GM12878 (cell line): ENCODE results near the gene ARL16. TPM values are rescaled to one million over a fixed set of nuclear protein-coding genes. Genes with fewer than 3 reads are reported as not detected.

Experiments used
- ATAC-seq: fragments of 200-7000 bp; cut with Tn5 transposase; 3 replicates; pipeline ENCODE4 v1.9.1; 2020; ENCODE audit warnings: mild to moderate bottlenecking, moderate library complexity
- BruUV-seq: library from RNA; stranded (reverse); fragments of 400-500 nt; replicated peaks from 2 replicates; lab custom pipeline; 2021; lab: Mats Ljungman, UMichigan
- CTCF ChIA-PET: fragments of 300-600 bp; sonication (Branson Sonifier 250); formaldehyde crosslinking; extraction: SDS; loops from one replicate; lab custom pipeline; 2021; ENCODE audit warnings: inconsistent platforms; lab: Yijun Ruan, JAX
- POLR2A ChIA-PET: fragments of 350-600 bp; formaldehyde crosslinking; extraction: SDS; loops from one replicate; lab custom pipeline; 2021; ENCODE audit warnings: inconsistent platforms; lab: Charles Lee
- RAD21 ChIA-PET: fragments of 300-600 bp; sonication (Branson Sonifier 250); formaldehyde crosslinking; loops from one replicate; lab custom pipeline; 2023; ENCODE audit warnings: antibody characterized with exemption; ENCODE audit not compliant: unreplicated experiment; lab: Charles Lee
- SMC1A ChIA-PET: fragments of 300-600 bp; sonication (Branson Sonifier 250); formaldehyde crosslinking; loops from one replicate; lab custom pipeline; 2023; ENCODE audit not compliant: unreplicated experiment, uncharacterized antibody; lab: Charles Lee
- DNase-seq: peaks from one replicate; pipeline ENCODE4 v3.0.0-alpha.2; 2011; ENCODE audit warnings: low read depth, low spot score
- FAIRE-seq: peaks from 3 replicates; lab custom pipeline; 2011; peaks lifted over from hg19 to GRCh38; lab: Jason Lieb, UNC
- H2AFZ ChIP-seq: 2 replicates; pipeline ENCODE4 v1.6.0; 2011; ENCODE audit warnings: low read depth, low read length, control low read depth; ENCODE audit not compliant: control insufficient read depth
- H3K27ac ChIP-seq: 2 replicates; pipeline ENCODE4 v1.5.1; 2011; ENCODE audit warnings: control low read depth; ENCODE audit not compliant: control insufficient read depth, insufficient read depth
- H3K27me3 ChIP-seq, 2 experiments: replicated peaks in 1 of 2; 2 replicates each; pipeline versions ENCODE4 v1.6.0 to v1.6.1; 2011; ENCODE audit warnings: low read length in 1 of 2; ENCODE audit not compliant: control insufficient read depth in 2 of 2, insufficient read depth in 2 of 2
- H3K36me3 ChIP-seq, 2 experiments: 2 replicates each; pipeline ENCODE4 v1.5.1; 2011; ENCODE audit warnings: low read length in 1 of 2; ENCODE audit not compliant: control insufficient read depth in 2 of 2, insufficient read depth in 2 of 2
- H3K4me1 ChIP-seq: 2 replicates; pipeline ENCODE4 v1.6.1; 2011; ENCODE audit warnings: mild to moderate bottlenecking, low read length, moderate library complexity, mixed read lengths; ENCODE audit not compliant: control insufficient read depth, insufficient read depth
- H3K4me2 ChIP-seq: 2 replicates; pipeline ENCODE4 v1.6.0; 2011; ENCODE audit warnings: control low read depth; ENCODE audit not compliant: control insufficient read depth, insufficient read depth
- H3K4me3 ChIP-seq: fragments of 200-600 bp; sonication (generic); 2 replicates; pipeline ENCODE4 v1.5.1; 2016
- H3K79me2 ChIP-seq: 2 replicates; pipeline ENCODE4 v1.6.0; 2011; ENCODE audit warnings: low read length; ENCODE audit not compliant: control insufficient read depth, insufficient read depth
- H3K9ac ChIP-seq: 2 replicates; pipeline ENCODE4 v1.8.0; 2011; ENCODE audit warnings: low read length, control low read depth, mixed read lengths; ENCODE audit not compliant: control insufficient read depth, insufficient read depth
- H3K9me3 ChIP-seq: replicated peaks from 3 replicates; pipeline ENCODE4 v1.5.1; 2011; ENCODE audit warnings: mild to moderate bottlenecking, low read length; ENCODE audit not compliant: control insufficient read depth, insufficient read depth
- H4K20me1 ChIP-seq: 2 replicates; pipeline ENCODE4 v1.6.0; 2011; ENCODE audit not compliant: control insufficient read depth, insufficient read depth
- EGR1 ChIP-seq, 2 experiments: IDR thresholded peaks; 1 replicate in 1 of 2; 2 replicates in 1 of 2; pipeline ENCODE4 v1.6.1; 2011 to 2012; ENCODE audit warnings: low read depth in 2 of 2, low read length in 2 of 2, borderline replicate concordance in 1 of 2, mild to moderate bottlenecking in 1 of 2, moderate library complexity in 1 of 2
- MEF2B ChIP-seq: fragments of 450-650 bp; IDR thresholded peaks from 2 replicates; pipeline ENCODE4 v1.6.1; 2018; ENCODE audit warnings: mild to moderate bottlenecking, moderate library complexity; ENCODE audit not compliant: partially characterized antibody, poor library complexity, severe bottlenecking
- MTA2 ChIP-seq: fragments of 450-650 bp; IDR thresholded peaks from 2 replicates; pipeline ENCODE4 v1.6.1; 2016; ENCODE audit warnings: low read depth, mild to moderate bottlenecking, moderate library complexity
- NBN ChIP-seq: fragments of 450-650 bp; IDR thresholded peaks from 2 replicates; pipeline ENCODE4 v1.6.1; 2016
- NFXL1 ChIP-seq: fragments of 450-650 bp; IDR thresholded peaks from 2 replicates; pipeline ENCODE4 v1.6.1; 2017; ENCODE audit warnings: antibody characterized with exemption, mild to moderate bottlenecking, borderline replicate concordance
- PML ChIP-seq: IDR thresholded peaks from 2 replicates; pipeline ENCODE4 v1.6.1; 2012; ENCODE audit warnings: low read length, inconsistent platforms
- RAD51 ChIP-seq: fragments of 450-650 bp; IDR thresholded peaks from 2 replicates; pipeline ENCODE4 v1.6.1; 2016; ENCODE audit warnings: moderate library complexity, mild to moderate bottlenecking, inconsistent platforms
- ZNF217 ChIP-seq: fragments of 450-650 bp; IDR thresholded peaks from 2 replicates; pipeline ENCODE4 v1.6.1; 2017; ENCODE audit warnings: antibody characterized with exemption, mild to moderate bottlenecking
- ZNF384 ChIP-seq: IDR thresholded peaks from 2 replicates; pipeline ENCODE4 v1.6.1; 2012; ENCODE audit warnings: low read depth, mild to moderate bottlenecking, low read length, improper control_type of control experiment, borderline replicate concordance
- WGBS: methylation state at CpG from one replicate; pipeline ENCODE4 v1.1.6; 2016; ENCODE audit warnings: low lambda C conversion rate; ENCODE audit not compliant: insufficient replicate concordance, insufficient coverage; ENCODE audit errors: missing lambda C conversion rate; 5-methylcytosine and 5-hydroxymethylcytosine counted together
- in situ Hi-C: fragments of 300-500 bp; cut with MboI; formaldehyde crosslinking; loops from 9 replicates; pipeline ENCODE4 v1.14.3; 2018; ENCODE audit warnings: mixed read lengths
- intact Hi-C: fragments of 100-400 bp; cut with micrococcal nuclease; formaldehyde crosslinking; loops from one replicate; pipeline ENCODE4 v1.14.2; 2022; ENCODE audit not compliant: unreplicated experiment
- polyA plus RNA-seq, 11 experiments: library from polyadenylated mRNA; depleted of rRNA in 4 of 11; unstranded in 6 of 11; stranded (reverse) in 5 of 11; fragments of >200 nt; fragmentation: Nextera tagmentation in 4 of 11; fragmentation: Illumina TruSeq in 1 of 11; extraction: Ambion mirVana in 4 of 11; extraction: Trizol in 1 of 11; gene quantifications; 1 replicate in 1 of 11; 2 replicates in 10 of 11; pipeline versions ENCODE4 v1.2.1 to v1.2.3, GENCODE V29; 2011 to 2016; ENCODE audit warnings: inconsistent platforms in 2 of 11, missing spikeins in 2 of 11, low read depth in 1 of 11
- total RNA-seq, 4 experiments: library from RNA; depleted of rRNA in 3 of 4; stranded (reverse); fragments of >200 nt in 3 of 4; fragmentation: Illumina TruSeq in 1 of 4; extraction: Trizol in 1 of 4; gene quantifications; 2 replicates each; pipeline versions ENCODE4 v1.2.1 to v1.2.3, GENCODE V29; 2013 to 2021
- TF ChIP-seq, protein P1 (sequence below): IDR thresholded peaks from 2 replicates; pipeline ENCODE4 v1.6.1; 2011; ENCODE audit warnings: mild to moderate bottlenecking, low read depth, low read length, moderate library complexity; ENCODE audit not compliant: insufficient replicate concordance
- TF ChIP-seq, protein P2 (sequence below): fragments of 450-650 bp; IDR thresholded peaks from 2 replicates; pipeline ENCODE4 v1.6.1; 2016; ENCODE audit warnings: mild to moderate bottlenecking
- TF ChIP-seq, protein P3 (sequence below): fragments of 450-650 bp; IDR thresholded peaks from 2 replicates; pipeline ENCODE4 v1.6.1; 2018; ENCODE audit warnings: mild to moderate bottlenecking, low read depth, moderate library complexity; ENCODE audit not compliant: partially characterized antibody
- TF ChIP-seq, protein P4 (sequence below): fragments of 450-650 bp; IDR thresholded peaks from 2 replicates; pipeline ENCODE4 v1.6.1; 2017; ENCODE audit warnings: low read depth, mild to moderate bottlenecking, moderate library complexity

The ARL16 gene
- total and polyA plus RNA-seq, 10 of the 15 experiments (the other 5 are each of a cell fraction or from before 2014, with no cell fraction given): 4.7 to 47.6 (median 30.9) TPM

DNA sequence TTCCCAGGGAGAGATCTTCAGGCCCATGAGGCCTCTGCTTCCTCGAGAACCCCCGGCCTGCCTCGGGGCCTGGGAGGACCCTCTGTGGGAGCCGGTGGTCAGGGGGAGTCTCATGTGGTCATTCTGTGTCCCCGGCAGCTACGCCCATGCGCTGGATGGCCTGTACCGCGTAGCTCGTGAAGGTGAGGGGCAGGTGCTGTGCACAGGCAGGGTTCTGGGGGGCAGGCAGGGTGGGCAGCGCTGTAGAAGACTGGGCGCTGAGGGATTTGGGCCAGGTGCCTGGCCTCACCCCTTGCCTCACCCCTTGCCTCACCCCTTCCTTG, 33.0 kb upstream of the ARL16 start:
- 97% methylated on average over 12 of the region's 12 CpGs for WGBS
- Histone ChIP-seq H3K4me2 (no peak overlapping the region), H3K9me3 (no peaks in the 10 kb centered on the region), H3K4me1 (0 out of 2 replicates have a peak, but pooled peaks cover 4% of the 10 kb centered on the region), H3K27ac (no peak overlapping the region), H3K9ac (no peak overlapping the region), H3K4me3 (no peak overlapping the region), H3K27me3 (no peaks in the 10 kb centered on the region), H3K79me2 (peaks cover 17% of the 10 kb centered on the region), H2AFZ (no peak overlapping the region), H3K36me3 (peaks cover 0 to 4% of the 10 kb centered on the region in 2 experiments; a peak in 2 of 4 replicates), H4K20me1 (no peaks in the 10 kb centered on the region)
- POLR2A ChIA-PET: no interaction called here
- intact Hi-C loops (no loop called here), in situ Hi-C loops (loop anchor here (5.0 kb wide), 1 partner anchor 106 kb away; no protein-coding TSS in a partner anchor)
- SMC1A ChIA-PET: no interaction called here
- RAD21 ChIA-PET: no interaction called here
- no peak for FAIRE-seq
- ATAC-seq: no peak
- no peak for DNase-seq
- TF ChIP-seq EGR1 (IDR thresholded peaks at IDR 0.05; ENCODE audit: borderline replicate concordance in 1 of 2, low read depth in 2 of 2, low read length in 2 of 2) (no peak), MTA2 (no peak), NFXL1 (no peak), RAD51 (no peak), NBN (no peak), MEF2B (no peak), ZNF384 (no peak), PML (no peak), ZNF217 (no peak)
- TF ChIP-seq, protein P1, sequence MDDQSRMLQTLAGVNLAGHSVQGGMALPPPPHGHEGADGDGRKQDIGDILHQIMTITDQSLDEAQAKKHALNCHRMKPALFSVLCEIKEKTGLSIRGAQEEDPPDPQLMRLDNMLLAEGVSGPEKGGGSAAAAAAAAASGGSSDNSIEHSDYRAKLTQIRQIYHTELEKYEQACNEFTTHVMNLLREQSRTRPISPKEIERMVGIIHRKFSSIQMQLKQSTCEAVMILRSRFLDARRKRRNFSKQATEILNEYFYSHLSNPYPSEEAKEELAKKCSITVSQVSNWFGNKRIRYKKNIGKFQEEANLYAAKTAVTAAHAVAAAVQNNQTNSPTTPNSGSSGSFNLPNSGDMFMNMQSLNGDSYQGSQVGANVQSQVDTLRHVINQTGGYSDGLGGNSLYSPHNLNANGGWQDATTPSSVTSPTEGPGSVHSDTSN: no peak
- TF ChIP-seq, protein P2, sequence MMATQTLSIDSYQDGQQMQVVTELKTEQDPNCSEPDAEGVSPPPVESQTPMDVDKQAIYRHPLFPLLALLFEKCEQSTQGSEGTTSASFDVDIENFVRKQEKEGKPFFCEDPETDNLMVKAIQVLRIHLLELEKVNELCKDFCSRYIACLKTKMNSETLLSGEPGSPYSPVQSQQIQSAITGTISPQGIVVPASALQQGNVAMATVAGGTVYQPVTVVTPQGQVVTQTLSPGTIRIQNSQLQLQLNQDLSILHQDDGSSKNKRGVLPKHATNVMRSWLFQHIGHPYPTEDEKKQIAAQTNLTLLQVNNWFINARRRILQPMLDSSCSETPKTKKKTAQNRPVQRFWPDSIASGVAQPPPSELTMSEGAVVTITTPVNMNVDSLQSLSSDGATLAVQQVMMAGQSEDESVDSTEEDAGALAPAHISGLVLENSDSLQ: no peak
- TF ChIP-seq, protein P3, sequence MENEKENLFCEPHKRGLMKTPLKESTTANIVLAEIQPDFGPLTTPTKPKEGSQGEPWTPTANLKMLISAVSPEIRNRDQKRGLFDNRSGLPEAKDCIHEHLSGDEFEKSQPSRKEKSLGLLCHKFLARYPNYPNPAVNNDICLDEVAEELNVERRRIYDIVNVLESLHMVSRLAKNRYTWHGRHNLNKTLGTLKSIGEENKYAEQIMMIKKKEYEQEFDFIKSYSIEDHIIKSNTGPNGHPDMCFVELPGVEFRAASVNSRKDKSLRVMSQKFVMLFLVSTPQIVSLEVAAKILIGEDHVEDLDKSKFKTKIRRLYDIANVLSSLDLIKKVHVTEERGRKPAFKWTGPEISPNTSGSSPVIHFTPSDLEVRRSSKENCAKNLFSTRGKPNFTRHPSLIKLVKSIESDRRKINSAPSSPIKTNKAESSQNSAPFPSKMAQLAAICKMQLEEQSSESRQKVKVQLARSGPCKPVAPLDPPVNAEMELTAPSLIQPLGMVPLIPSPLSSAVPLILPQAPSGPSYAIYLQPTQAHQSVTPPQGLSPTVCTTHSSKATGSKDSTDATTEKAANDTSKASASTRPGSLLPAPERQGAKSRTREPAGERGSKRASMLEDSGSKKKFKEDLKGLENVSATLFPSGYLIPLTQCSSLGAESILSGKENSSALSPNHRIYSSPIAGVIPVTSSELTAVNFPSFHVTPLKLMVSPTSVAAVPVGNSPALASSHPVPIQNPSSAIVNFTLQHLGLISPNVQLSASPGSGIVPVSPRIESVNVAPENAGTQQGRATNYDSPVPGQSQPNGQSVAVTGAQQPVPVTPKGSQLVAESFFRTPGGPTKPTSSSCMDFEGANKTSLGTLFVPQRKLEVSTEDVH: no peak
- TF ChIP-seq, protein P4, sequence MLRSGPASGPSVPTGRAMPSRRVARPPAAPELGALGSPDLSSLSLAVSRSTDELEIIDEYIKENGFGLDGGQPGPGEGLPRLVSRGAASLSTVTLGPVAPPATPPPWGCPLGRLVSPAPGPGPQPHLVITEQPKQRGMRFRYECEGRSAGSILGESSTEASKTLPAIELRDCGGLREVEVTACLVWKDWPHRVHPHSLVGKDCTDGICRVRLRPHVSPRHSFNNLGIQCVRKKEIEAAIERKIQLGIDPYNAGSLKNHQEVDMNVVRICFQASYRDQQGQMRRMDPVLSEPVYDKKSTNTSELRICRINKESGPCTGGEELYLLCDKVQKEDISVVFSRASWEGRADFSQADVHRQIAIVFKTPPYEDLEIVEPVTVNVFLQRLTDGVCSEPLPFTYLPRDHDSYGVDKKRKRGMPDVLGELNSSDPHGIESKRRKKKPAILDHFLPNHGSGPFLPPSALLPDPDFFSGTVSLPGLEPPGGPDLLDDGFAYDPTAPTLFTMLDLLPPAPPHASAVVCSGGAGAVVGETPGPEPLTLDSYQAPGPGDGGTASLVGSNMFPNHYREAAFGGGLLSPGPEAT: no peak
- CTCF ChIA-PET: no interaction called here
- no TSS peak for BruUV-seq
